Testis (tissue), 3 donors: ENCODE data around the gene GDF9. TPM values are rescaled to one million over a fixed set of nuclear protein-coding genes. Genes with fewer than 3 reads are reported as not detected.
A peak's percentile ranks its signal among the peaks of the same experiment; 100 is the strongest.

Experiments used
- DNase-seq: peaks from one replicate; pipeline ENCODE4 v3.0.0-alpha.2; 2019
- H3K27ac ChIP-seq, 2 donors: fragments of 200-600 bp; sonication (generic); one replicate each; pipeline ENCODE4 v1.5.1; 2019
- H3K27me3 ChIP-seq: fragments of 200-600 bp; sonication (generic); one replicate; pipeline ENCODE4 v1.5.1; 2019
- H3K36me3 ChIP-seq: fragments of 200-600 bp; sonication (generic); one replicate; pipeline ENCODE4 v1.5.1; 2017; ENCODE audit warnings: low read depth; ENCODE audit errors: missing control alignments
- H3K4me1 ChIP-seq: fragments of 200-600 bp; sonication (generic); one replicate; pipeline ENCODE4 v1.5.1; 2019
- H3K4me3 ChIP-seq, 2 donors: fragments of 200-600 bp; sonication (generic); one replicate each; pipeline ENCODE4 v1.5.1; 2017 to 2019
- H3K9me3 ChIP-seq: fragments of 200-600 bp; sonication (generic); one replicate; pipeline ENCODE4 v1.5.1; 2017
- CTCF ChIP-seq, 3 experiments: fragments of 450-650 bp in 2 of 3; fragments of 200-600 bp in 1 of 3; sonication (generic) in 1 of 3; IDR thresholded peaks; one replicate each; pipeline ENCODE4 v1.5.1; 2016 to 2019; ENCODE audit warnings: antibody characterized with exemption in 3 of 3, mild to moderate bottlenecking in 2 of 3, moderate library complexity in 1 of 3
- POLR2A ChIP-seq: fragments of 450-650 bp; IDR thresholded peaks from one replicate; pipeline ENCODE4 v1.6.1; 2017; ENCODE audit warnings: antibody characterized with exemption, mild to moderate bottlenecking, moderate library complexity
- WGBS, 2 donors: methylation state at CpG; one replicate each; pipeline ENCODE4 v1.1.5; 2018; 5-methylcytosine and 5-hydroxymethylcytosine counted together
- intact Hi-C: fragments of 100-400 bp; cut with DNase I; formaldehyde crosslinking; loops from one replicate; pipeline ENCODE4 v1.15.1; 2023; ENCODE audit warnings: low total_unique reads
- polyA plus RNA-seq: library from polyadenylated mRNA; stranded (reverse); fragments of 350-450 nt; fragmentation: Illumina TruSeq; extraction: RNeasy Lipid Tissue Mini Kit (QIAGEN cat#74804); gene quantifications from one replicate; pipeline ENCODE4 v1.2.3, GENCODE V29; 2014; ENCODE audit warnings: low read depth, low replicate concordance; ENCODE audit not compliant: insufficient read depth
- total RNA-seq, 2 donors: library from RNA; depleted of rRNA; stranded (reverse); fragments of >200 nt; gene quantifications; one replicate each; pipeline ENCODE4 v1.2.3, GENCODE V29; 2016

GDF9 gene
- total and polyA plus RNA-seq, 3 donors from 2014 or later: 5.7 to 14.2 (median 13.5) TPM

DNA sequence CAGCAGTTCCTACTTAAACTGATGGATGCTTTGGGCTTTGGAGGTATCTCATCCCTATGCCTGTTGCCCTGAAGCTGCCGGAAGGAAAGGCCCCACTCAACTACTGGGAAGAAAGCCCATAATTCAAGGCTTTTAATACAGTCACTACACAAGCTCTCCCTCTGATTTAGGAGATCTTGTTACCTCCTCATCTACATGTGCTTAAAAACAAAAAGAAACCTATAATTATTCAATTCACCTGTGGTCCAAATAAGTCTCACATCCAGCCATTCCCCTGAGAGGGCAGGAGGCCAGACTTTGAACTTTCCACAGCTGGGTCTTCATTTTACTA is 6.5 kb upstream of the GDF9 start:
- H3K27me3 ChIP-seq: no peaks in the 10 kb centered on the region
- H3K36me3 ChIP-seq: no peaks in the 10 kb centered on the region
- no peak for DNase-seq
- no peaks in the 10 kb centered on the region for H3K4me1 ChIP-seq
- H3K27ac ChIP-seq: peak overlapping the region in 1 of 2 donors; percentile 6
- 56 to 71% methylated on average over 1 of the region's 1 CpG for WGBS, 2 donors
- TF ChIP-seq CTCF (IDR thresholded peaks at IDR 0.05) (no peak), POLR2A (no peak)
- no peak overlapping the region for H3K4me3 ChIP-seq
- intact Hi-C loops: no loop called here
- no peaks in the 10 kb centered on the region for H3K9me3 ChIP-seq

GRCh38 chr5:132871459-132872284 is 5.4 kb upstream of the GDF9 start:
- Histone ChIP-seq H3K27me3 (no peaks in the 10 kb centered on the region), H3K27ac (peak overlapping the region in 1 of 2 donors; percentile 3), H3K9me3 (no peaks in the 10 kb centered on the region), H3K4me1 (no peaks in the 10 kb centered on the region), H3K36me3 (no peaks in the 10 kb centered on the region), H3K4me3 (no peak overlapping the region)
- intact Hi-C loops: no loop called here
- WGBS, 2 donors: 79 to 81% methylated on average over 5 of the region's 5 CpGs
- DNase-seq: no peak
- TF ChIP-seq POLR2A: no peak
- TF ChIP-seq CTCF (IDR thresholded peaks at IDR 0.05): no peak

DNA sequence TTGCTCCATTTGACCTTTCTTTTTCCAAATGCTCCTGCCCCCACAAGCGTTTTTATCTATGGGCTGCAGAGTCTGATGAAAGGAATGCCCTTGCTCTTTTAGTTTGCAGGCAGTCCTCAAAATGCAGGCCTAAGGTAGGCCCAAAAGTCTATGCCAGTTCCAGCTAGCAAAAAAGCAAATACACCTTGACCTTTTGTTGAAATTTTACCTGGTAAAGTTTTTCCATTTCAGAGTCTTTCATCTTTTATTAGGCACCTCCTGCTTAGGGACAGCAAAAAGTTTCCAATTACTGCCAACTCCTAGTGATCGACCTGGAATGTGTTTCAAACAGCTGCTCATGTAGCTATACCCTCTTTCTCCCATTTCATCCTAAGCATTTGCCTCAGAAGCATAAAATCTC is 4.5 kb upstream of the GDF9 start:
- H3K27me3 ChIP-seq: no peaks in the 10 kb centered on the region
- no peaks in the 10 kb centered on the region for H3K4me1 ChIP-seq
- intact Hi-C loops: no loop called here
- TF ChIP-seq CTCF (IDR thresholded peaks at IDR 0.05): no peak
- TF ChIP-seq POLR2A: no peak
- no peaks in the 10 kb centered on the region for H3K9me3 ChIP-seq
- H3K36me3 ChIP-seq: no peaks in the 10 kb centered on the region
- 64 to 71% methylated on average over 2 of the region's 2 CpGs for WGBS, 2 donors
- no peak for DNase-seq
- no peak overlapping the region for H3K27ac ChIP-seq
- no peak overlapping the region for H3K4me3 ChIP-seq

DNA sequence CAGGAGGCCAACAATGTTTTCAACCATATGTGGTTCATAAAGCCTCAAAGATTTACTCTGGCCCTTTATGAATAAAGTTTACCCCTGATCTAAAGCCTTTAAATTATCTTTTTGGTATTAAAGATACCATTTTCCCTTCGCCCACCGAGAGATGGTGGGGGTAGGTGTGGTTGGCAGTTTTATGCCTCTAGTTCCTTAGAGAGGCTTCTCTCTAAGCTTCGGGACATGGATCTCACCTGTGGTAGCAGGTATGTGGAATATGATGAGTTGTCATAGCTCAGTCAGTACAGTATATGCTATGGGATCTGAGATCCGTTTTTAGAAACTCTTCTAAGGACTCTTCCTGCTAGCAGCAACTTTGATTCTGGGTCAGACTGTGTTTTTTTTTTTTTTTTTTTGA is 2.5 kb upstream of the GDF9 start:
- Histone ChIP-seq H3K36me3 (no peaks in the 10 kb centered on the region), H3K4me3 (no peak overlapping the region), H3K9me3 (no peaks in the 10 kb centered on the region), H3K4me1 (no peaks in the 10 kb centered on the region), H3K27me3 (no peaks in the 10 kb centered on the region), H3K27ac (no peak overlapping the region)
- intact Hi-C loops: no loop called here
- 83 to 86% methylated on average over 4 of the region's 4 CpGs for WGBS, 2 donors
- DNase-seq: no peak
- no peak for TF ChIP-seq CTCF (IDR thresholded peaks at IDR 0.05)

DNA sequence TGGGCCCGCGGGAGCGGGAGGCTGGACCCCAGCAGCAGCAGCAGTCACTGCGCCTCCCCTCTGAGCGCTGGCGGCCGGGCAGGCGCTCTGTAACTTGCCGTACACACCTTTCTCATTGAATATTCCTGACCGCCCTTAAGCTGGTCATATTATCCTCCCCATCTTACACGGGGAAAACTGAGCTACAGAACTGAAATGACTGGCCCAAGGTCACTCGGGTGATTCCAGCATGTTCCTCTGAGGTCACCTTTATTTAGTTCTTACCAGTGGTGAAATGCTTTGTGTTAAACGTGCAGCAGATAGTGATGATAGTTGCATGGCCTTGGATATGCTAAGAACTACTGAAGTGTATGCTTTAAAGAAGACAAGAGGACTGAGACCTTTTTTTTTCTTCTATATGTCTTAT is 780 bp upstream of the GDF9 start:
- H3K4me1 ChIP-seq: no peaks in the 10 kb centered on the region
- no peaks in the 10 kb centered on the region for H3K36me3 ChIP-seq
- H3K27me3 ChIP-seq: no peaks in the 10 kb centered on the region
- DNase-seq: no peak
- TF ChIP-seq CTCF (IDR thresholded peaks at IDR 0.05) (no peak), POLR2A (no peak)
- H3K4me3 ChIP-seq: peak overlapping the region; percentile 76 to 85
- WGBS, 2 donors: 0% methylated on average over 5 to 13 of the region's 13 CpGs
- intact Hi-C loops: no loop called here
- no peaks in the 10 kb centered on the region for H3K9me3 ChIP-seq
- H3K27ac ChIP-seq: peak overlapping the region; percentile 94 to 96
